Measurements from ENCODE around the gene PPP2R3B.

DNA sequence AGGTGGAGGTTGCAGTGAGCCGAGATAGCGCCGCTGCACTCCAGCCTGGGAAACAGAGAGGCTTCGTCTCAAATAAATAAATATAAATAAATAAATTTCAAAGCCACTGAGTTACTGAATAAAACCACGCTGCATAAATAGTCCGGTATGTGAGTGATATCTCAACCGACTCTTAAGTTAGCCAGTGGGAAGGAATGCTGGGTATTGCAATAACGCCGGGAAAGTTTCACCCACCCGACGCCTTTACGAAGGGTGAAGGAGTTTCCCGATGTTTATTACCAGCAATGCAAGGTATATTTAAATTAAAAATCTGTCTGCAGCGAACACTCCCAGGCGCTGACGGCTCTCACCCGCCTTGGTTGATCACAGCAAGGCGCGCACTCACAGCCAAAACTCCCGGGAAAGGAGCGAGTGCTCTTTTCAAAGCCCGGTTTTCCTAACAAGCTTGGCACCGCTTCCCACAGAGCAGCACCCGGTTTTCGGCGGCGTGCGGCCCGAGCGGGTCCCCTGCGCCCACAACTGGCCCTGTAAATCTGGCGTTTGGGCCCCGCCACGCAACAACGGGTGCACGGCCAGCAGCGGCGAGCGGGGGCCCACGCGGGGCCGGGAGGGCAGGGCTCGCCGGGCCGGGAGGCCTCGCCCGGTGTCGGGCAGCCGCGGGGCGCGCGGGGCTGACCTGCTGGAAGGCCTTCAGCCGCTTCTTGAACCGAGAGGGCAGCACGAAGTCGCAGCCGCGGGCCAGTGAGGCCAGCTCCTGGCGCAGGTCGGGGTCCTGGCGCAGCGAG is 13.7 kb downstream of the PPP2R3B start:
- TF ChIP-seq, protein P1, sequence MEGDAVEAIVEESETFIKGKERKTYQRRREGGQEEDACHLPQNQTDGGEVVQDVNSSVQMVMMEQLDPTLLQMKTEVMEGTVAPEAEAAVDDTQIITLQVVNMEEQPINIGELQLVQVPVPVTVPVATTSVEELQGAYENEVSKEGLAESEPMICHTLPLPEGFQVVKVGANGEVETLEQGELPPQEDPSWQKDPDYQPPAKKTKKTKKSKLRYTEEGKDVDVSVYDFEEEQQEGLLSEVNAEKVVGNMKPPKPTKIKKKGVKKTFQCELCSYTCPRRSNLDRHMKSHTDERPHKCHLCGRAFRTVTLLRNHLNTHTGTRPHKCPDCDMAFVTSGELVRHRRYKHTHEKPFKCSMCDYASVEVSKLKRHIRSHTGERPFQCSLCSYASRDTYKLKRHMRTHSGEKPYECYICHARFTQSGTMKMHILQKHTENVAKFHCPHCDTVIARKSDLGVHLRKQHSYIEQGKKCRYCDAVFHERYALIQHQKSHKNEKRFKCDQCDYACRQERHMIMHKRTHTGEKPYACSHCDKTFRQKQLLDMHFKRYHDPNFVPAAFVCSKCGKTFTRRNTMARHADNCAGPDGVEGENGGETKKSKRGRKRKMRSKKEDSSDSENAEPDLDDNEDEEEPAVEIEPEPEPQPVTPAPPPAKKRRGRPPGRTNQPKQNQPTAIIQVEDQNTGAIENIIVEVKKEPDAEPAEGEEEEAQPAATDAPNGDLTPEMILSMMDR (IDR thresholded peaks at IDR 0.05) = no peak
- TF ChIP-seq POLR2A (IDR thresholded peaks at IDR 0.05) = no peak

All from right lobe of liver (tissue), 4 donors.